ENCODE measurements around the gene MYH14.

Gene MYH14

GRCh38 chr19:50314724-50315708 lies 111.6 kb downstream of the MYH14 start:
- in situ Hi-C loops (cut with HindIII; ENCODE audit: low pct_unique_long_range_greater_than_20kb, low sequenced_read_pairs) = no loop called here
- DNase-seq (ENCODE audit: low read depth in 1 of 2, low spot score in 1 of 2) = no peak
- TF ChIP-seq JUND (IDR thresholded peaks at IDR 0.05; ENCODE audit: low read depth) = no peak

DNA sequence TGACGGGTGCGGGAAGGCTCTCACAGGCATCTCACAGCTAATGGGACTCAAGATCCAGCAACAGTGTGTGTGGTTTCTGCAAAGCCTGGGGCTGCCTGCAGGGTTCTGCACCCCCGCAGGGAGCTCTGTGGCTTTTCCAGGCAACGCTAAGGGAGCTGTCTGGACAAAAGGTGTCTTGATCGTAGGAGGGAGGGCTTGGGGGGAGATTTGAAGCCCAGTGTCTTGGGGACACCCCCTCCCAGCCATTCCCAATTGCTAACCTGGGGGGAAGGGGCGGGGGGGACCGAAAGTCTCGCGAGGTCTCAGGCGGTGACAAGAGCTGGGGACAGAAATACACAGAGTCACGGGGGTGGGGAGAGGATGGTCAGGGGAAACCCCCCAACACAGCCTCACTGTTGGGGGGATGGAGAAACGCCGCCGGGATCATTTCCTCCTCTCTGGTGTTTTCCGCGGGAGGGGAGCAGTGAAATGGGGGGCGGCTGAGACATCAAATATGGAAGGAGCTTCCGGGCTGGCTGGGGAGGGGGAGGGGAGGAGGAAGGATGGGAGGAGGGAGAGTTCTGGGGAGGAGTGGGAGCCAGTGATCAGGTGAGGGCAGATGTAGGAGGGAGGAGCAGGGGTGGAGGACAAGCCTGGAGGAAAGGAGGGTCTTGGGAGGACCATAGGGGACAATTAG lies 112.5 kb downstream of the MYH14 start:
- peak in 1 of 2 experiments; percentile 44 for DNase-seq (ENCODE audit: low read depth in 1 of 2, low spot score in 1 of 2)
- TF ChIP-seq JUND (IDR thresholded peaks at IDR 0.05; ENCODE audit: low read depth) = no peak

GRCh38 chr19:50317115-50317514 lies 113.7 kb downstream of the MYH14 start:
- TF ChIP-seq JUND (IDR thresholded peaks at IDR 0.05; ENCODE audit: low read depth) = no peak
- in situ Hi-C loops (cut with HindIII; ENCODE audit: low pct_unique_long_range_greater_than_20kb, low sequenced_read_pairs) = no loop called here
- no peak for DNase-seq (ENCODE audit: low read depth in 1 of 2, low spot score in 1 of 2)

More for the DNA sequence above, 112.5 kb downstream of the MYH14 start:
- in situ Hi-C loops (cut with HindIII; ENCODE audit: low pct_unique_long_range_greater_than_20kb, low sequenced_read_pairs) = no loop called here

GRCh38 chr19:50318438-50318837 lies 115.0 kb downstream of the MYH14 start:
- TF ChIP-seq JUND (IDR thresholded peaks at IDR 0.05; ENCODE audit: low read depth) = no peak
- DNase-seq (ENCODE audit: low read depth in 1 of 2, low spot score in 1 of 2) = no peak
- in situ Hi-C loops (cut with HindIII; ENCODE audit: low pct_unique_long_range_greater_than_20kb, low sequenced_read_pairs) = no loop called here

GRCh38 chr19:50319156-50319555 lies 115.7 kb downstream of the MYH14 start:
- no peak for DNase-seq (ENCODE audit: low read depth in 1 of 2, low spot score in 1 of 2)
- no peak for TF ChIP-seq JUND (IDR thresholded peaks at IDR 0.05; ENCODE audit: low read depth)
- in situ Hi-C loops (cut with HindIII; ENCODE audit: low pct_unique_long_range_greater_than_20kb, low sequenced_read_pairs) = no loop called here

GRCh38 chr19:50320051-50320450 lies 116.6 kb downstream of the MYH14 start:
- DNase-seq (ENCODE audit: low read depth in 1 of 2, low spot score in 1 of 2) = no peak
- TF ChIP-seq JUND (IDR thresholded peaks at IDR 0.05; ENCODE audit: low read depth) = no peak
- in situ Hi-C loops (cut with HindIII; ENCODE audit: low pct_unique_long_range_greater_than_20kb, low sequenced_read_pairs) = no loop called here

DNA sequence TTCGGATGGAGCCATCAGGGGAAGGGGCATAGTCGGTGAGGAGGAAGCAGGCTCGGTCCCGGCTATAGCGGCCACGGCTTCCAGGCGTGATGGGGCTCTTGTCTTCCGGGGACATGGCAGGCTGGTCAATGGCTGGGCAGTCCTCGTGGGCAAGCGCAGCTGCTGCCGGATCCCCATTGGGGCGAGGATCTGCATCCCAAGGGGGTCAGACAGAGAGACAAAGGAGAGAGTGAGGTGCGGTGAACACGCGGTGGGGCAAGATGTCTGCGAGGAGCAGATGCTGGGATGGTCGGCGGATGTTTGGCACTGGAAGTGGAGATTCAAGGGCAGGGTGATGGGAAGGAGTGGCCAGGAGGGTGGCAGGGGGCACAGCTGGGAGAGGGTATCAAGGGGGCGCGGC lies 117.2 kb downstream of the MYH14 start:
- DNase-seq (ENCODE audit: low read depth in 1 of 2, low spot score in 1 of 2) = no peak
- in situ Hi-C loops (cut with HindIII; ENCODE audit: low pct_unique_long_range_greater_than_20kb, low sequenced_read_pairs) = no loop called here
- TF ChIP-seq JUND (IDR thresholded peaks at IDR 0.05; ENCODE audit: low read depth) = no peak

DNA sequence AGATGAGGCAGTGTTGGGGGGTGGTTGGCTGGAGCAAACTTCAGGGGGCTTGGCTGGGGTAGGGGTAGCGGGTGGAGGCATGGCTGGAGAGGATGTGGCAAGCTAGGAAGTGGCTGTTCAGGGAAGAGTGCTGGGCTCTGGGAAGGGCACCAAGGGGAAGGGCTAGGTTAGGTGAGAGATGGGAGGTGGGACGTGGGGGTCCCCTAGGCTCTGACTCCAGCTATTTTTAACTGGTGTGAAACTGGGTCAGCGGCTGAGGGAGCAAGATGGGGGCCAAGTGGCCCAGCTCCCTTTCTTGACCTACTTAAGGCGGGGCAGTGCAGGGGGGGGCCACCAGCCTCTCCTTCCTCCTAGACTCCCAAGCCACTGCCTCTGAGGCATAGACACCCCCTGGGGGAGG lies 118.4 kb downstream of the MYH14 start:
- no peak for DNase-seq (ENCODE audit: low read depth in 1 of 2, low spot score in 1 of 2)
- in situ Hi-C loops (cut with HindIII; ENCODE audit: low pct_unique_long_range_greater_than_20kb, low sequenced_read_pairs) = no loop called here
- no peak for TF ChIP-seq JUND (IDR thresholded peaks at IDR 0.05; ENCODE audit: low read depth)

- DNase-seq (ENCODE audit: low read depth in 1 of 2, low spot score in 1 of 2) = no peak
- TF ChIP-seq JUND (IDR thresholded peaks at IDR 0.05; ENCODE audit: low read depth) = no peak
- in situ Hi-C loops (cut with HindIII; ENCODE audit: low pct_unique_long_range_greater_than_20kb, low sequenced_read_pairs) = no loop called here
These were observed 118.8 kb downstream of the MYH14 start for GRCh38 chr19:50322234-50322633.

- in situ Hi-C loops (cut with HindIII; ENCODE audit: low pct_unique_long_range_greater_than_20kb, low sequenced_read_pairs) = no loop called here
- DNase-seq (ENCODE audit: low read depth in 1 of 2, low spot score in 1 of 2) = no peak
- no peak for TF ChIP-seq JUND (IDR thresholded peaks at IDR 0.05; ENCODE audit: low read depth)
These were observed 119.7 kb downstream of the MYH14 start for GRCh38 chr19:50322931-50323781.

DNA sequence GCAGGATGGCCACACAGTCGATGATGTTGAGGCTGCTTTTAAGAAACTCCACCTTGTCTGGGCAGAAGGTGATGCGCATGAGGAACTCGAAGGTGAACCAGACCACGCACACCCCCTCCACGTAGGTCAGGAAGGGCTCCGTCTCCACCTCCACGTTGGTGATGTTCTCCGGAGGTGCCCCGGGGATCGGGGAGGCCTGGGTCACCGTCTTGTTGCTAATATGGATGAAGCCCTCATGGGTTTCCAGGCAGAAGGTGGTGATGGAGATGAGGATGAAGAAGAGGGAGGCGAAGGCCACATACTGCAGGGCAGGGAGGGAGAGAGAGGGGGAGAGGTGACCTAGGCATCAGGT lies 120.3 kb downstream of the MYH14 start:
- TF ChIP-seq JUND (IDR thresholded peaks at IDR 0.05; ENCODE audit: low read depth) = no peak
- in situ Hi-C loops (cut with HindIII; ENCODE audit: low pct_unique_long_range_greater_than_20kb, low sequenced_read_pairs) = no loop called here
- no peak for DNase-seq (ENCODE audit: low read depth in 1 of 2, low spot score in 1 of 2)

DNA sequence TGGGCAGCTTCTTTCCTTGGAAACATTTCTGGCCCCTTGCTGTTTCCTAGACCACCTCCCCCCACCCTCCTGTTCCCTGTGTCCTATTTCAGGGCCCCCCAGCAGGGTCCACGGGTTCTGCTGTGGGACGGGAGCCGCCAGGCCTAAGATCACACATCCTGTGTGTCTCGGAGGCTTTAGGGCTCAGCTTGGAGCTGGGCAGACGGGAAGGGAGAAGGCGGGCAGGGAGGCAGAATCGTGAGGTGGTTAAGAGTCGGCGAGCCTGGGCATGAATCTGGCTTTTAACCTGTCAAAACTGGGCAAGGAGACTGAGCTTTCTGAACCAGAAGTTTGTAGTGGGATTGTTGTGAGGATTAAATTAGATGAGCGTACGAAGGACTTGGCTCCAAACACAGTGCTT lies 120.9 kb downstream of the MYH14 start:
- TF ChIP-seq JUND (IDR thresholded peaks at IDR 0.05; ENCODE audit: low read depth) = no peak
- DNase-seq (ENCODE audit: low read depth in 1 of 2, low spot score in 1 of 2) = no peak
- in situ Hi-C loops (cut with HindIII; ENCODE audit: low pct_unique_long_range_greater_than_20kb, low sequenced_read_pairs) = no loop called here

All from T47D (cell line).